Uterus (tissue), 2 donors: ENCODE results near the gene KCNMA1.

ENCODE experiments used
- POLR2A ChIP-seq, 2 donors: fragments of 450-650 bp; IDR thresholded peaks; one replicate each; pipeline ENCODE4 v1.6.1; 2016; ENCODE audit warnings: antibody characterized with exemption in 2 of 2, mild to moderate bottlenecking in 1 of 2, moderate library complexity in 1 of 2
- TF ChIP-seq, protein P1 (sequence below), 4 experiments: fragments of 200-600 bp in 2 of 4; fragments of 450-650 bp in 2 of 4; sonication (generic) in 2 of 4; IDR thresholded peaks; one replicate each; pipeline ENCODE4 v1.5.1; 2016 to 2019; ENCODE audit warnings: antibody characterized with exemption in 4 of 4, mild to moderate bottlenecking in 2 of 4, moderate library complexity in 1 of 4

GRCh38 chr10:77504196-77504872 is 133.3 kb downstream of the KCNMA1 start:
- TF ChIP-seq, protein P1, sequence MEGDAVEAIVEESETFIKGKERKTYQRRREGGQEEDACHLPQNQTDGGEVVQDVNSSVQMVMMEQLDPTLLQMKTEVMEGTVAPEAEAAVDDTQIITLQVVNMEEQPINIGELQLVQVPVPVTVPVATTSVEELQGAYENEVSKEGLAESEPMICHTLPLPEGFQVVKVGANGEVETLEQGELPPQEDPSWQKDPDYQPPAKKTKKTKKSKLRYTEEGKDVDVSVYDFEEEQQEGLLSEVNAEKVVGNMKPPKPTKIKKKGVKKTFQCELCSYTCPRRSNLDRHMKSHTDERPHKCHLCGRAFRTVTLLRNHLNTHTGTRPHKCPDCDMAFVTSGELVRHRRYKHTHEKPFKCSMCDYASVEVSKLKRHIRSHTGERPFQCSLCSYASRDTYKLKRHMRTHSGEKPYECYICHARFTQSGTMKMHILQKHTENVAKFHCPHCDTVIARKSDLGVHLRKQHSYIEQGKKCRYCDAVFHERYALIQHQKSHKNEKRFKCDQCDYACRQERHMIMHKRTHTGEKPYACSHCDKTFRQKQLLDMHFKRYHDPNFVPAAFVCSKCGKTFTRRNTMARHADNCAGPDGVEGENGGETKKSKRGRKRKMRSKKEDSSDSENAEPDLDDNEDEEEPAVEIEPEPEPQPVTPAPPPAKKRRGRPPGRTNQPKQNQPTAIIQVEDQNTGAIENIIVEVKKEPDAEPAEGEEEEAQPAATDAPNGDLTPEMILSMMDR (IDR thresholded peaks at IDR 0.05): no peak
- TF ChIP-seq POLR2A (IDR thresholded peaks at IDR 0.05): no peak
